DOHH2 (cell line): ENCODE data around the gene ANTXR2.
"Not testable (repeated sequence)": the region's sequence is repeated elsewhere in the genome, so short reads cannot be mapped to it uniquely, and the experiment has no call there.

Experiments
- H3F3A ChIP-seq: fragments of 200-600 bp; sonication (generic), shearing (Covaris generic); 2 replicates; pipeline ENCODE4 v1.6.0; 2016; ENCODE audit warnings: antibody characterized with exemption, mild to moderate bottlenecking; ENCODE audit not compliant: control insufficient read depth, insufficient read depth
- H3K27ac ChIP-seq: fragments of 200-600 bp; sonication (generic); 2 replicates; pipeline ENCODE4 v1.5.1; 2014; ENCODE audit warnings: low read depth, mild to moderate bottlenecking, low read length, moderate library complexity
- H3K27me3 ChIP-seq: fragments of 200-600 bp; sonication (generic); 2 replicates; pipeline ENCODE4 v1.6.1; 2014; ENCODE audit warnings: mild to moderate bottlenecking, low read length, mixed read lengths; ENCODE audit not compliant: control insufficient read depth
- H3K36me3 ChIP-seq: fragments of 200-600 bp; sonication (generic); 2 replicates; pipeline ENCODE4 v1.6.1; 2014; ENCODE audit warnings: mild to moderate bottlenecking, low read length, moderate library complexity, mixed read lengths; ENCODE audit not compliant: control insufficient read depth
- H3K4me1 ChIP-seq: fragments of 200-600 bp; sonication (generic); 2 replicates; pipeline ENCODE4 v1.6.1; 2014; ENCODE audit warnings: mild to moderate bottlenecking, low read length, mixed read lengths; ENCODE audit not compliant: control insufficient read depth
- H3K4me2 ChIP-seq: fragments of 200-600 bp; sonication (generic); 2 replicates; pipeline ENCODE4 v1.6.0; 2014; ENCODE audit warnings: mild to moderate bottlenecking, low read length, moderate library complexity
- H3K4me3 ChIP-seq: fragments of 200-600 bp; sonication (generic); 2 replicates; pipeline ENCODE4 v1.5.1; 2014; ENCODE audit warnings: mild to moderate bottlenecking, low read length, mixed read lengths
- H3K79me2 ChIP-seq: fragments of 200-600 bp; sonication (generic); 2 replicates; pipeline ENCODE4 v1.6.1; 2014; ENCODE audit warnings: mild to moderate bottlenecking, low read length, mixed read lengths; ENCODE audit not compliant: control insufficient read depth
- H3K9me2 ChIP-seq: fragments of 200-600 bp; sonication (generic); replicated peaks from 2 replicates; pipeline ENCODE4 v1.6.1; 2014; ENCODE audit warnings: mild to moderate bottlenecking, low read length, mixed read lengths; ENCODE audit not compliant: control insufficient read depth
- H3K9me3 ChIP-seq: fragments of 200-600 bp; sonication (generic); 2 replicates; pipeline ENCODE4 v1.6.1; 2014; ENCODE audit warnings: antibody characterized with exemption, low read length, mixed read lengths; ENCODE audit not compliant: control insufficient read depth, insufficient read depth
- H4K20me1 ChIP-seq: fragments of 200-600 bp; sonication (generic); 2 replicates; pipeline ENCODE4 v1.6.0; 2014; ENCODE audit warnings: low read depth, mild to moderate bottlenecking, antibody characterized with exemption, low read length, moderate library complexity; ENCODE audit not compliant: control insufficient read depth, insufficient read depth
- EZH2phosphoT487 ChIP-seq: fragments of 200-600 bp; sonication (generic); IDR thresholded peaks from 2 replicates; pipeline ENCODE4 v1.6.1; 2017; ENCODE audit warnings: borderline replicate concordance, mild to moderate bottlenecking, antibody characterized with exemption, low read length, moderate library complexity, mixed read lengths
- TF ChIP-seq, protein P1 (sequence below): fragments of 200-600 bp; sonication (generic); IDR thresholded peaks from one replicate; pipeline ENCODE4 v1.5.1; 2014; ENCODE audit warnings: antibody characterized with exemption, mild to moderate bottlenecking, low read depth, low read length; ENCODE audit not compliant: poor library complexity, severe bottlenecking

ANTXR2 gene

DNA sequence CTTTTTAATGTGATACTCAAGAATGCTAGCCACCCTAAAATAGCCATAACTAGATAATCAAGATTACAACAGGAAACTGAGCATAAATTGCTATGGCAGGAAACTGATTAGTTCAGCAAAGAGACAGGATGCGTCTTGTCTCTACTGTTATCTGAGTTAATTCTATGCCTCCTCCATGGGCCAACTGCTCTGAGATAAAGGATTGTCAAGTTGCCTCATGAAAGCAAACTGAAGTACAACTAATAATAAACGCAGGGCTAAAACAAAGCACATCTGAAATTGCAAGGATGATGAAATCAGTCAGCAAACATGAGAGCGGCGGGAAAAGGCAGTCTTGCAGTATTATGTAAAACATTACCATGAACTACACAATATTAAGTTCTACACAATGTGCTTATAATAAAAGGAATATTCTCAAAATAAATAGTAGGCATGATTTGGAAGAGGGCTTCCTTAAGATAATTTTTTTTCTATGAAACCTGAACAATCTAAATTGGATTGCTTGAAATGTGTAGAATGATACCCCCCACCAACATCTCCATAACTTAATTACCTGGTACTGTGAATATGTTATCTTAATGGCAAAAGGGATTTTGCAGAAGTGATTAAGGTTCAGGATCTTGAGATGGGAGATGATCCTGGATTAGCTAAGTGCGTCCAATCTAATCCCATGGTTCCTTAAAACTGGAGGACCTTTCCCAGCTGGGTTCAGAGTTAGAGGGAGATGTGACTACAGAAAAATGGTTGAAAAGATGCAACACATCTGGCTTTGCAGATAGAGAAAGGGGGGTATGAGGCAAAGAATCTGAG lies 65.9 kb downstream of the ANTXR2 start:
- Histone ChIP-seq H3K27ac (no peak overlapping the region), H3K9me3 (no peaks in the 10 kb centered on the region), H3K4me1 (no peaks in the 10 kb centered on the region), H3K9me2 (no peaks in the 10 kb centered on the region), H3K4me3 (no peak overlapping the region), H3K27me3 (no peaks in the 10 kb centered on the region), H3K4me2 (no peak overlapping the region), H4K20me1 (no peaks in the 10 kb centered on the region), H3F3A (no peaks in the 10 kb centered on the region), H3K79me2 (no peaks in the 10 kb centered on the region), H3K36me3 (no peaks in the 10 kb centered on the region)
- TF ChIP-seq, protein P1, sequence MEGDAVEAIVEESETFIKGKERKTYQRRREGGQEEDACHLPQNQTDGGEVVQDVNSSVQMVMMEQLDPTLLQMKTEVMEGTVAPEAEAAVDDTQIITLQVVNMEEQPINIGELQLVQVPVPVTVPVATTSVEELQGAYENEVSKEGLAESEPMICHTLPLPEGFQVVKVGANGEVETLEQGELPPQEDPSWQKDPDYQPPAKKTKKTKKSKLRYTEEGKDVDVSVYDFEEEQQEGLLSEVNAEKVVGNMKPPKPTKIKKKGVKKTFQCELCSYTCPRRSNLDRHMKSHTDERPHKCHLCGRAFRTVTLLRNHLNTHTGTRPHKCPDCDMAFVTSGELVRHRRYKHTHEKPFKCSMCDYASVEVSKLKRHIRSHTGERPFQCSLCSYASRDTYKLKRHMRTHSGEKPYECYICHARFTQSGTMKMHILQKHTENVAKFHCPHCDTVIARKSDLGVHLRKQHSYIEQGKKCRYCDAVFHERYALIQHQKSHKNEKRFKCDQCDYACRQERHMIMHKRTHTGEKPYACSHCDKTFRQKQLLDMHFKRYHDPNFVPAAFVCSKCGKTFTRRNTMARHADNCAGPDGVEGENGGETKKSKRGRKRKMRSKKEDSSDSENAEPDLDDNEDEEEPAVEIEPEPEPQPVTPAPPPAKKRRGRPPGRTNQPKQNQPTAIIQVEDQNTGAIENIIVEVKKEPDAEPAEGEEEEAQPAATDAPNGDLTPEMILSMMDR = no peak
- no peak for TF ChIP-seq EZH2phosphoT487

DNA sequence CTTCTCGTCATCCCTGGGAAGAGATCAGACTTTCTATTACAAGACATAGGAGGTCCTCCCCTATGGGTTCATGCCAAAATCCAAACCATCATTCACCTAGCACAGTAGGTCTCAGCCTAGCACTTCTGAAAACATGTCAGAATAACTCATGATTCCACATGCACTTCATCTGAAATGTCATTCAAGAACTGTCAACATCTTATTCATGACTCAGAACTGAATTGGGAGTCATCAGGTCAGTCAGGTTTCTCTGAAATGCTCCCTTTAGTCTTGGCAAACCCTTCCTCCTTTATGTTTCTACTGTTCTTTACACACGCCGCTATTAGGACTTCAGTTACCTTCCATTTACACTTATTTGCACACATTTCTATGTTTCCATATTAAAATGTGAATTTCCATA lies 67.2 kb downstream of the ANTXR2 start:
- no peaks in the 10 kb centered on the region for H3K9me2 ChIP-seq
- H4K20me1 ChIP-seq = no peaks in the 10 kb centered on the region
- TF ChIP-seq, protein P1 = no peak
- no peak for TF ChIP-seq EZH2phosphoT487
- no peak overlapping the region for H3K4me3 ChIP-seq
- no peak overlapping the region for H3K27ac ChIP-seq
- H3K9me3 ChIP-seq = no peaks in the 10 kb centered on the region
- H3F3A ChIP-seq = no peaks in the 10 kb centered on the region
- H3K79me2 ChIP-seq = no peaks in the 10 kb centered on the region
- H3K27me3 ChIP-seq = no peaks in the 10 kb centered on the region
- no peaks in the 10 kb centered on the region for H3K4me1 ChIP-seq
- H3K36me3 ChIP-seq = no peaks in the 10 kb centered on the region
- no peak overlapping the region for H3K4me2 ChIP-seq

- no peak overlapping the region for H3K4me2 ChIP-seq
- no peaks in the 10 kb centered on the region for H3K79me2 ChIP-seq
- H3K27ac ChIP-seq = no peak overlapping the region
- no peaks in the 10 kb centered on the region for H3K9me3 ChIP-seq
- no peak overlapping the region for H3K4me3 ChIP-seq
- H3K4me1 ChIP-seq = no peaks in the 10 kb centered on the region
- no peaks in the 10 kb centered on the region for H3K36me3 ChIP-seq
- no peaks in the 10 kb centered on the region for H3K27me3 ChIP-seq
- TF ChIP-seq EZH2phosphoT487 = no peak
- TF ChIP-seq, protein P1 = no peak
- H3K9me2 ChIP-seq = no peaks in the 10 kb centered on the region
- no peaks in the 10 kb centered on the region for H4K20me1 ChIP-seq
- H3F3A ChIP-seq = no peaks in the 10 kb centered on the region
Measured at GRCh38 chr4:80004319-80004718, 68.7 kb downstream of the ANTXR2 start.

DNA sequence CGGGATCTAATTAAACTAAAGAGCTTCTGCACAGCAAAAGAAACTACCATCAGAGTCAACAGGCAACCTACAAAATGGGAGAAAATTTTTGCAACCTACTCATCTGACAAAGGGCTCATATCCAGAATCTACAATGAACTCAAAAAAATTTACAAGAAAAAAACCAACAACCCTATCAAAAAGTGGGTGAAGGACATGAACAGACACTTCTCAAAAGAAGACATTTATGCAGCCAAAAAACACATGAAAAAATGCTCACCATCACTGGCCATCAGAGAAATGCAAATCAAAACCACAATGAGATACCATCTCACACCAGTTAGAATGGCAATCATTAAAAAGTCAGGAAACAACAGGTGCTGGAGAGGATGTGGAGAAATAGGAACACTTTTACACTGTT lies 70.5 kb downstream of the ANTXR2 start:
- not testable (repeated sequence) for H3K27me3 ChIP-seq, H3K4me3 ChIP-seq, H3F3A ChIP-seq, H3K9me3 ChIP-seq, H3K4me1 ChIP-seq, H3K36me3 ChIP-seq, H3K9me2 ChIP-seq, H3K79me2 ChIP-seq, H3K27ac ChIP-seq, H3K4me2 ChIP-seq, H4K20me1 ChIP-seq

- not testable (repeated sequence) for H3K9me3 ChIP-seq, H3K27me3 ChIP-seq, H3K79me2 ChIP-seq, H3K4me1 ChIP-seq, H3K27ac ChIP-seq, H3F3A ChIP-seq, H3K4me3 ChIP-seq, H3K36me3 ChIP-seq, H3K4me2 ChIP-seq, H3K9me2 ChIP-seq, H4K20me1 ChIP-seq
Measured at GRCh38 chr4:79999048-79999447, 74.0 kb downstream of the ANTXR2 start.
